NCI-H187 treated with DMSO at 0.1 percent for 48 hours (cell line): ENCODE results near the gene DRAXIN.

Source experiments
- DNase-seq: peaks from one replicate; lab custom pipeline; 2025; lab: John Stamatoyannopoulos, UW

DRAXIN gene

DNA sequence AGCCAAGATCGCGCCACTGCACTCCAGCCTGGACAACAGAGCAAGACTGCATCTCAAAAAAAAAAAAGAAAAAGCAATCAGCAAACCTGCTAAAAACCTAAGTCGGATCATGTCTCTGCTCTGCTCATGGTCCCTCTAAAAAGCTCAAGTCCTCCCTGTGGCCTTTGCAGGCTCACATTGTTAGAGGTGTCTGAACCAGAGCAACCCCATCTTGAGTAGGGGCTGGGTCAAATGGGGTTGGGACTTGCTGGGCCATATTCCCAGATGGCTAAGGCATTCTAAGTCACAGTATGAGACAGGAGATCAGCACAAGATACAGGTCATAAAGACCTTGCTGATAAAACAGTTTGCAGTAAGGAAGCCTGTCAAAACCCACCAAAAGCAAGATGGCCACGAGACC is 3.0 kb upstream of the DRAXIN start:
- DNase-seq: no peak

DNA sequence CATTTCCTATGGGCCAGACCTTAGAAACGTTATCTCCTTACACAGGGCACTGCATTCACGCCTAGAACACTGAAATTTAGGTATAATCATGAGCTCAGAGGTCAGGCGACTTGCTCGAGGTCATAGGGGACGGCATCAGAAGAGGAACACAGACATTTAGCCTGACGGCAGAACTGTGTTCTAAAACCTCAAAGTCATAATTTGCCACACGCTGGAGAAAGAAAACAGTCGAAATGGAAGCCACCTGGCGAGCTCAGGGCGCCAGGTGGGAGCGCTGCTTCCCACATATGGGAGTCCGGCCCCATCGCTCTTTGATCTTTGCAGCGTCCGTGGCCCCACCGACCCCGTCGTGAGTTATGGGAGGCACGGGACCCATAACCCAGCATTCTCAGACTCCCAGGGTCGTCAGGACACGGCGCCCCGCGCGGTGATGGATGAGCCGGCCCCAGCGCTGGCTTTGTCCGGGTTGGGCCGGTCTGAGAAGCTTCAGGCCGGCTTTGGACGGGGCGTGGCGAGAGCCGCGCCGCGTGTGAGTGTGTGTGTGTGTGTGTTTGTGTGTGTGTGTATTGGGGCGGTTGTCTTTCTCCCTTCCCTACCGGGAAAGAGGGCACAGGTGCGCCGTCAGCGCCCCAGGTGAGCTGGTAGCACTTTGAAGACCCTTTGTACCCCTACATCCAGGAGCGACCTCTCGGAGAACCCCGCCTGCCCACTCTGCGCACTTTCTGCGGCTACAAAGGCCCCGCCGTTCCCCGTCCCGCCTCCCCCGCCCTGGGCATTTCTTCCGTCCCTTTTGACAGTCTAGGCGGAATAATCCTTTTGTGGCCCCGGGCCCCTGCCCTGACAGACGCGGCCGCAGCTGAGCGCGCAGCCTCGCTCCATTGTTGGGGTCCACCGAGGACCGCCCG is 861 bp upstream of the DRAXIN start:
- no peak for DNase-seq

DNA sequence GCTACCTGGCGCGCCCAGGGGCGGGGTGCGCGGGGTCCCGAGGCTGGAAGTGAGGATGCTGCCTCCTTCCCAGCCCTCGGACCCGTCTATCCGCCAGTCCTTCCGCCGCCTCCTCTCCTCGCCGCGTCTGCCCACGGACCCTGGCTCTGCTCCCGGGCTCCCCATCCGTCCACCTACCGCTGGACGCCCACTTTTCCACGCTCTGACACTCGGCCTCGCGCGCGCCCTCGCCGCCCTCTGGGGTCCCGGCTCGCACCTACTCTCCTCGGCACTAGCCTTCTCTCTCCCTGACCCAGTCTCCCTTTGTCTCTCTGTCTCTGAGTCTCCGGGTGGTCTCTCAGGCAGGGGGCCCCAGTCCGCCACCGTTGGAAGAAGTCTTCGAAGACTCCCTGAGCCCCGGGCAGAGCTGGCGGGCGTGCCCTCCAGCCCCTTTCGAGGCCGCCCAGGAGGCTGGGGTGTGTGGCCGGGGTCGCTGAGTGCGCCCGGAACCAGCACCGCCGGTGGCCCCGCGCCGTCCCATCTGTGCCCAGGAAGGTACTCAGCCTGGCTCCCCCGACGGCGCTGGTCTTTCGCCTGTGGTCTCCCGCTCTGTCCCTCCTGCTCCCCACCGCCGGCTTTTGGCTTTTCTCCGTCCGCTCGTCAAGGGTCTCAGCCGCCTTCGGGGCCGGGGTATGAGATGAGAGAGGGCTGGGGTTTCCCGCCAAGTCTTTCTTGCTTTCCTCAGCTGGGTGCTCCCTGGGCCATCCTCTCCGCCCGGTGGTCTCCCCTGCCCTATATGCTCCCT is 610 bp downstream of the DRAXIN start:
- no peak for DNase-seq

DNA sequence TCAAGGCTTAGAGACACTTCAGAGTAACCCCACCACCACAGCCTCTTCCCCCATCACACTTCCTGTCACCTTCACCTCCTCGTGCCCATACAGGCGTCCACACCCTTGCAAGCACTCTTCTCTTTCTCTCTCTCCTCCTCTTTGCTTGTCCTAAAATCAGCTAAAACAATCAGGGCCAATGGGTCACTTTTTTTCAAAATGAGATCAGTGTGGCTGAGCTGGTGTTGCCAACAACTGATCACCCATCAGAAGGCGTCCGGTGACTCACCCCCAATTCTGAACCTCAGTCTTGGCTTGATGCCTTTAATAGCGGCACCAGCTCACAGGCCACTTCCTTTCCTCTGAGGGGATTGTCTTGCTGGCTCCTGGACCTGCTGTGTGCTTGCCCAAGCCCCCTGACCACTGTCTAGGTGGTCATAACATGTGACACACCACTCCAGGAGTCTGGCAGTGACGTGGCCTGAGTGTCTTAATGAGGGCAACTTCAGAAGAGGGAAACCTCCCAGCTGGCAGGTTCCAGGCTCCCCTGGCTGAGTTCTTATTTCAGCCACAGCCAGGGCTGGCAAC is 1.6 kb downstream of the DRAXIN start:
- DNase-seq: no peak

DNA sequence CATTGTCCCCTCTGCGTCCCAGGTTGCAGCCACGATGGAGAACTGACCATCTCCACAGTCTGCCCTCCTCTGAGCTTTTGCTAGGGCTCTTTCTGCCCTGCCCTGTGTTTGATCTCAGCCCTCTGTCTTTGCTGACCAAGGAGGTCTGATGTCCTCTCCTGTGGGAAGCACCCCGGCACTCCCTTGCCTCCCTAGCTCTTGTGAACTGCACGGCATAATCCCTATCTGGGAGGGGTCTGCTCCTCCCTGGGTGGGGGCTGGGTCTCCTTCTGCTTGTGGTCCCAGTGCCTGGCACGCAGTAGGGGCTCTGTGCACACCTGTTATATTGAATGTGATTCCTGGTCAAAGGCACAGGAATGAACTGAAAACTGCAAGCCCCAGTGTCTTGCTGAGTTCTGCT is 2.4 kb downstream of the DRAXIN start:
- DNase-seq: no peak

DNA sequence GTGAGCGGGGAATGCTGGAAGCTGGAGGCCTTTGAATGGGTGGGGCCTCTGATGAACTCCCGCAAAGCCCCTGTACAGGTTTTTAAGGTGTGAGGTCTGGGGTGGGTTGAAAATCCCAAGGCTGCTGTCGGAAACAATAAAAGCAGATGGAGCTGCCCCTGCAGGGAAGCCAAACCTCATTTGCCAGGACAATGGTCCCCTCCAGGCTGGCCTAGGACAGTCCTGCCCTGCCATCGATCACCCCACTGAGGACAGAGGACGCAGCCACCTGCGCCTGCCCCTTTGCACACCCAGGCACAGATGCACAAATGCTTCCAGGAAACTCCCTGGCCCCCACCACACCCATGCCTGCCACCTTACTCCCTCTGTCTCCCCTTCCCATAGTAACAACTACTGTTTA is 4.4 kb downstream of the DRAXIN start:
- no peak for DNase-seq

DNA sequence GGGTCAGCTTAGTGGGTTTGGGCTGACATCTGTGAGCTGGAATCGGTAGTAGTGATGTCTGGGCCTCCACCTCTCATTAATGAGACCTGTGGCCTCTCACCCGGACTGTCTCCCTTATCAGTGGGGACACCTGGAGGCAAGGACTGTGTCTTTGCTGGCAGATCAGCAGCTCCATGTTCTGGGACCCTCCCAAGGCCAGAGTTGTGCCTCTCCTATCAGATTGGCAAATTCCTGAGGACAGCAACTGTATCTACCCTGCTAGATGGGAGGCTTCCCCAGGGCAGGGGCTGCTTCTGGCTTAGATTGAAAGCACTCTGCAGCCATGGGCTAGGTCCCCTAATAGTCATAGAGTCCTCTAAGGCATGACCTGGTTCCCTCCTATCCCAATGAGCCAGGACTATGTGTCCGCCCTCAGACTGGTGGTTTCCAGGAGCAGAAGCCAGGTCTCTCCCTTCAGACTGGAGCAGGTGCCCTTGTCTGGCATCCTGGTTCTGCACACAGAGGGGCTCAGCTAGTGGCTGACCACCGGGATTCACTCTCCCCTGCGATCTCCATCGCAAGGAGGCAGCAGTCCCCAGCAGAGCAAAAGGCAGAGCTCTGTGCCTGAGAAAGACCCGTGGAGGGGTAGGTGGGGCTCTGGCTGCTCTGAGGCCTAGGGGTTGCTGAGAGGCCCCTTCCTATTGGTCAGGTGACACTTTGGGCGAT is 5.8 kb downstream of the DRAXIN start:
- no peak for DNase-seq

DNA sequence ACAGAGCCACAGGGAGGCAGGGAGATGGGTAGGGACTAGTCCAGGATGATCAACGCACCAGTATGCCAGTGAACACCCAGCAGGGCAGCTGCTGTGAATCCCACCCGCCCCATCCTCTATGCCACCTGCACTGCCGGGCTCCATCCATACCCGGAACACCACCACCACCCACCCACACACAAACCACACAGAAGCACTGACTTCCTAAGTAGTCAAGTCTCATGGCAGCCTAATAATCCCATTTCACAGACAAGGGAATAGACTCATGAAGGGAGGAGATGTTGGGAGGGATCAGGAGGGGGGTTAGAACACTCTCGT is 6.3 kb downstream of the DRAXIN start:
- no peak for DNase-seq

DNA sequence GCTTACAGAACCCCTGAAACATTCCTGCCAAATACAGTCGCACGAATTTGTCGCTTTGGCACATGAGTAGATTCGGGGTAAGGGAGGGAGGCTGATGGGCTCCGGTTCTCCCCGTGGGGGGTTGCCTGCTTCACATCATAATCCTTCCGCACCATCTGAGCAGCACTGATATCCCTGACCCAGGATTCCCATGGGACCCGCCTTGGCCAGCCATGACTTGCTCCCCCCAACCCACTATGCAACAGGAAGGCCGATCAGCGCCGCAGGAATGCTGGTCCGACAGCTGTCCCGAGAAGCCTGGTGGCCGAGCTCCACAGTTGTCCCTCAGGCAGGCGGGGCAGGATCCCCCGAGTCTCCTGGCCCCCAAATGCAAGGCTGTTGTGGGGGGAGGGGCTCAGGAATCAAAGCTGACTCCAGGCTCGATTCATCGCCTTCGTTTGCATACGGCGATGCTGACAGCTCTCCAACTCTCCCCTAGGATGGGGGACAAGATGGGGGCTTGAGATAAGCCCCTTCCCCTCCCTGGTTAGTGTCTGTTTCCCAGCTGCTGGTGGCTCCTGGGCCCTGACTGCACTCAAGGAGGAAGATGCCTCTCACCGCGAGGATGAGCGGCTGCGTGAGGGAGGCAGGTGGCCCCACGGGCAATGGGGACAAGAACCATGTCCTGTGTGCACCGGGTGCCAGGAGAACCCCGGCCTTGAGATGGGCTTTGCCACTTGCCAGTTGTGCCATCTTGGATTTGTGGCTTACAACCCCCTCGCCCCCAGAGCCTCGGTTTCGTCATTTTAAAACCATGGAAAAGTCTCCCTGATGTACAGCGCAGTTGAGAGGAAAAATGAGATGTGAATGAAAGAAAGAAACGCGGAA is 9.3 kb downstream of the DRAXIN start:
- no peak for DNase-seq

DNA sequence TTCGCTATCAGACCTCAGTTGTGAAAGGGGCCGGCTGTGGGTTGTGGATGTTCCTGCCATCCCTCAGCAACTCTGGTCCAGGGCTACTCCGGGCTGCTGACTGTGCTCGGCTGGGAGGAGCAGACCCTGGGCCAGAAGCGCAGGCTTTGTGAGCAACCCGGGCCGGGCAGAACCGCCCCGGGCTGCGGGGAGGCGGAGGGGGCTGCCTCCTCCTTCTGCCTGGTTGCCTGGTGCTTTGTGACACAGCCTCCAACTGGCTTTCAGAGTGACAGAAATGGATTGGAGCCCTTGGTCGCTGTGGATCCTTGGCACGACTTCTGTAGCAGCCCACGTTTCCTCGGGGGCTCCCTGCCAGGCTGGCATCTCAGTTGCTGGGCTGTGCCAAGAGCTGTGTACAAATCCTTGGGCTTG is 10.0 kb downstream of the DRAXIN start:
- DNase-seq: no peak

DNA sequence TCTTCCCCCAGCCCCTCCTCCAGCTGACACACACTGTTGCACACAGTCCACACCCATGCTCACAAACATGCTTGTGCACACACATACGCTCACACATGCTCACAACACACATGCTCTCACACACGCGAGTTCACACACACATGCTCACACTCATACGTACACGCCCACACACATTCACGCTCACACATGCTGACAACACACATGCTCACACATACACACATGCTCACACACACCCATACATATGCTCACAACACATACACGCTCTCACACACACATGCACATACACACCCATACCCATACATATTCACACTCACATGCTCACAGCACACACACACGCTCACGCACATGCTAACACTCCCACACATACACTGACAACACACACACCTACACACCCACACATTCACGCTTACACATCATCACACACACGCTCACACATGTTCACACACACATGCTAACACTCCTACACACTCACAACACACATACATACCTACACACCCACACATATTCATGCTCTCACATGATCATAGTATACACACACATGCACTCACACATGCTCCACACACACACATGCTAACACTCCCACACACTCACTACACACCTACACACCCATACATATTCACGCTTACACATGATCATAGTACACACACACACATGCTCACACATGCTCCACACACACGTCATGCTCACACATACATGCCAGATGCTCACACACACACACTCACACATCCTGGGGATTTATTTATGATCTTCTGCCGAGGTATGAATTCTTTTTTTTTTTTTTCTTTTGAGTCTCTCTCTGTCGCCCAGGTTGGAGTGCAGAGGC is 10.7 kb downstream of the DRAXIN start:
- no peak for DNase-seq

DNA sequence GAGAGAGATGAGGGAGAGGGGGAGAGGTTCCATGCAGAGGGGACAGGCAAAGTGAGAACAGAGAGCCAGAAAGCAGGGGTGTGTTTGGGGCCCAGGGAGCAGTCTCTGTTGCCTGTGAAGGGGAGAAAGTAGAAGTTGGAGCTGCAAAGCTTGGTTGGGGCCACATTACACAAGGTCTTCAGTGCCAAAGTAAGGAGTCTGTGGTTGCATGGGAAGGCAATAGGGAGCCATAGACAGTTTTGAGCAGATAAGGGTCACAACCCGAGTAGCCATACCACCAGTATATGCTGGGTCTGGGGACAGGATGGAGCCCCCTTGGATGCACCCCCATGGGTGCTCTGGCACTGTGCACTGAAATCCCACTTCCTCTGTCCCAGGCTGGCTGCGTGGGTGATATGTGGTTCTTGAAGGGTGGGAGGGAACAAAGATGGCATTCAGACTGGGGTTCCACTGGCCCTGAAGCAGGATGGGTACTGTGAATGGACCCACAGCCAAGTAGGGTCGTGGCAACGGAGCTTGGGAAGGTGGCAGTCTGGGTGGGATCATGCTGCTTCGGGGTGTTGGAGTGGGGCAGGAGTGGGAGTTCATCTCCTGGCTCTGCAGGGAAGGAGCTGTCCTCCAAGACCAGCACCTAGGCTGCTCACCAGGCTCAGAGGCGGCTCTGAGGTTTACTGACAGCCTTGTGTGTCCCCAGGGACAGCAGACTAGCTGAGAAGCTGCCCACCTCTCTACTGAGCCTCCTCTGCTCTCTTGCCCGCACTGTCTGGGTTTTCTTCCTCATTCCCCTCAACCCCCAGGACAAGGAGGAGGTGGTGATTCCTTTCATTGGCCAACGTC is 12.1 kb downstream of the DRAXIN start:
- no peak for DNase-seq

DNA sequence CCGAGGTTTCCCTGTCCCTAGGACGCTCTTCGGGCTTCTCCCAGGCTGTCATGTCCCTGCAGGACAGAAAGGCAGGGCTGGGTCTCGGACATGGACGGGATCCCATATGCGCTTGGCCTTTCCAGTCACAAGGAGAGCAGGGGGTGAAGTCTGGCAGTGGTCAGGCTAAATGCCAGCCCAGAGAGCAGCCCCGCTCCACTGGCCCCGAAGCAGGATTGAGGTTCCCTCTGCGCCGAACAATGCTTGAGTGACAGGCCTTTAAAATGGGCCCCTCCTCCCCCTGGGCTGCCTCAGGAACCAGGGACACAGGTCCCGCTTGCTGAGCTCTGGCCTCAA is 12.7 kb downstream of the DRAXIN start:
- no peak for DNase-seq

DNA sequence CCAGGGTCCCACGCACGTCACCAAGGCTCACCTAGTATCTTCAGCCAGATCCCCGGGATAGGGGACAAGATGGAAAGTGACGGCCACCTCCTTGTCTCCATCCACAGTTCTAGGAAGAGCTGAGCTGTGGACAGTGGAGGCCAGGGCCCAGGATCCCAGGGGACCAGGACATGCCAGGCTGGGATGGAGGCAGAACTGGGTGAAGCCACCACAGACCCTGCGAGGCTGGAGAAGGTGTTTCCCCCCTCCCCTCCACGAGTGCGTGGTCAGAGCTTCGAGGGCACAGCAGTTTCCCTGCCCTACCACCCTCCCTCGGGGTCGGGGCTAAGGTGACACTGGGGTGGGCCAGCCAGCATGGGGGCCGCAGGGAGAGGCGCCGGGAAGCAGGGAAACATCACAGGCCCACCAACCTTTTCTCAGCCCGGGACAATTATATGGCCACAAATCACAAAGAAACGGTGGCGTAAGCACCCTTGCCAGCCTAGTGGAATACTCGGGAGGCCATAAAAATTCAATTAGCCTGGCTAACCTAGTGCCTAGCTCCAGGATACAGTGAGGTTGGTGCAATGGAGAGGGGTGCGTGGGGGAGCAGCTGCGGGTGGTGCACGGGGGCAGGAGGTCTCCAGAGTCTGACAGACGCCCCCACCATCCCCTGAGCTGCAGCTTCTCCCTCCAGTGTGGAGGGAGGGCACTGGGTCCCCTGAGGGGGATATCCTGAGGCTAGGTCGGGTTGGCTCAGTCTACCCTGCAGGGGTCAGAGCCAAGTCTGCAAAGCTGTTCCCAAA is 13.4 kb downstream of the DRAXIN start:
- DNase-seq: no peak

DNA sequence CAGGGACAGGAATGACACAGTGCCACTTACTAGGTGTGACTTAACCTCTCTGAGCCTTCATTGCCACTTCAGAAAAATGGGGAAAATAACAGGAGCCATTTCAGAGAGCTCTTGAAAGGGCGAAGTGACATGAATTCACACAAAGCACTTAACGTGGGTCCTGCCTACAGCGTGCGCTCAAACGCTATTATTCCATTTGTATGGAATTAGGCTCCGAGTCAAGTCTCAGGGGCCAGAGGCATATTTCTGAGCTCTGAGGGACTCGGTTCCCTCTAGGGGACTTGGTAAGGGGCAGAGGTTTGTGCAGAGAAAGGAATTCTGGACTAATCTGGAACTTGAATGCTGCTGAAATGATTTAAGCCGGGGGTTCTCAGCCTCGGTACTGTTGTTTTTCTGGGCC is 14.1 kb downstream of the DRAXIN start:
- no peak for DNase-seq

DNA sequence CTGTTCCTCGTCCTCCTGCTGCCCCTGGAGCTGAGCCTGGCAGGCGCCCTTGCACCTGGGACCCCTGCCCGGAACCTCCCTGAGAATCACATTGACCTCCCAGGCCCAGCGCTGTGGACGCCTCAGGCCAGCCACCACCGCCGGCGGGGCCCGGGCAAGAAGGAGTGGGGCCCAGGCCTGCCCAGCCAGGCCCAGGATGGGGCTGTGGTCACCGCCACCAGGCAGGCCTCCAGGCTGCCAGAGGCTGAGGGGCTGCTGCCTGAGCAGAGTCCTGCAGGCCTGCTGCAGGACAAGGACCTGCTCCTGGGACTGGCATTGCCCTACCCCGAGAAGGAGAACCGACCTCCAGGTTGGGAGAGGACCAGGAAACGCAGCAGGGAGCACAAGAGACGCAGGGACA is 14.8 kb downstream of the DRAXIN start:
- no peak for DNase-seq

DNA sequence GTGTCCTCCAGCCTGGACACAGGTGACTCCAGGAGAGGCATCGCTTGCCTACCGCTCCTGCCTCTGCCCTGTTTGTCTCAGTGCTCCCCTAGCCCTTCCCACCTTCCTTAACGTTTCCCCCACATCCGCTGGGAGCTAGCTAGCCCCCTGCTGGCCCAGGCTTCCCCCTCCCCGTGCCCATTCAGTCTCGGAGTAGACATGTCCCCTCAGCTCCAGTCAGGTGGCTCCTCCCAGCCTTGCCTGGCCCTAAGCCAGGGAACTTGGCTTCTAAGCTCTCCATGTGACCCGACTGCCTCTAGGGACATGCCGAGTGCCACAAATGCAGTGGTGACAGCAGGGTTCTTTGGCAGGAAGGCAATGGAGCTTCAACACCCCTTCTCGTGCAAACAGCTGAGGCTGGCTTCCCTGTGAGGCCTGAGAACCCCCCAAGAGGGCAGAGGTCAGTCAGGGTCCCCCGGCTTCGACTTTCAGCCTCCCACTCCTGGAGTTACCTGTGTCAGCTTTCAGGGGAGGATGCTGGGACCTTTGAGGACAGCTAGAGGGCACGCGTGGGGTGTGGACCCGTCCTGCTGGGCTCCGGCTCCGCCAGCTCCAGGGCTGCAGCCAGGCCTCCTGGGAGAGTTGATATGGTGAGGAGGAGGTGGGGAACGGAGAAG is 16.2 kb downstream of the DRAXIN start:
- peak; percentile 43 for DNase-seq

DNA sequence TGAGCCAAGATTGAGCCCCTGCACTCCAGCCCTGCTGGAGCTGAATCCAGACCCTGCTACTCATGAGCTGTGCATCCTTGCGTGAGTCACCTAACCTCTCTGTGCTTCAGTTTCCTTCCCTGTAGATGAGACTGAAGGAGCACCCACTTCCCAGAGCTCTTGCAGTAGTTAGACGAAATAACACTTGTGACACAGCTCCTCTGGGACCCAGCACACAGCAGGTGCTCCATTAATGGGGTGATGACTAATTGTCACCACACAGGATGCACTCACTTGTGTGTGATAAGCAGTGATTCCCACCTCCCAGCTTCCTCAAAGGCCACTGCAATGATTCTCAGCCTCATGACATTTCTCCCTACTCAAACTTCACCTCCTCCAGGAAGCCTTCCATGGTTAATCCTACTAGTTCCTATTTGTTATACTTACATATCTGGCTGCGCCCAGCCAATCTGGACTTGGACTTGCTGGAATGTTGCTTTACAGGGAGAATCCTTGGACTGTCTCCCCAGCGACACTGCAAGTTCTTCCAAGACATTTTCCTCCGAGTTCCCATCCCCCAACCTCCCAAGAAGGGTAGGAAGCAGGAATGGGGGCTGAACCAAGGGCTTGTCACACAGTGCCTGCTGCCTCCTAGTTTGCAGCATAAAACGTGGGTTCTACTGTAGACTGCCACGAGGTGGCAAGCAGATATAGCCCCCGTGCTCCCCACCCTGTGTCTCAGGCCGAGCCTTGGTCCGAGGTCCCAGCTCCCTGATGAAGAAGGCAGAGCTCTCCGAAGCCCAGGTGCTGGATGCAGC is 17.2 kb downstream of the DRAXIN start:
- DNase-seq: no peak
